ENCODE results near the gene VPS37B. TPM values are rescaled to one million over a fixed set of nuclear protein-coding genes. Genes with fewer than 3 reads are reported as not detected.

VPS37B gene
- total and polyA plus RNA-seq, 8 donors: 13.4 to 105 (median 47.8) TPM

DNA sequence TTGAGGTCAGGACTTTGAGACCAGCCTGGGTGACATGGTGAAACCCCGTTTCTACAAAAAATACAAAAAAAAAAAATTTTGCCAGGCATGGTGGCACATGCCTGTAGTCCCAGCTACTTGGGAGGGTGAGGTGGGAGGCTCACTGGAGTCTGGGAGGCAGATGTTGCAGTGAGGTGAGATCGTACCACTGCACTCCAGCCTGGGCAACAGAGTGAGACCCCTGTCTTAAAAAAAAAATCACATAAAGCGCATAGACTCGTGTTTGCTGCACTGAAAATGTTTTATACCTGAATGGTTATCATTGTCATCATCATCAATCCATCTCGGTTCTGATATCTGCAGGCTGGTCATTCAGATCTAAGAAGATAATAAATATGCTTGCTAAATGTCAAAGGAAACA lies 24.8 kb upstream of the VPS37B start:
- H3K4me1 ChIP-seq: peaks cover 10 to 43% (median 28%) of the 10 kb centered on the region in 4 donors
- DNase-seq: no peak
- intact Hi-C loops (cut with DNase I; ENCODE audit: low total_unique reads): no loop called here
- TF ChIP-seq POLR2A (IDR thresholded peaks at IDR 0.05): no peak
- TF ChIP-seq, protein P1, sequence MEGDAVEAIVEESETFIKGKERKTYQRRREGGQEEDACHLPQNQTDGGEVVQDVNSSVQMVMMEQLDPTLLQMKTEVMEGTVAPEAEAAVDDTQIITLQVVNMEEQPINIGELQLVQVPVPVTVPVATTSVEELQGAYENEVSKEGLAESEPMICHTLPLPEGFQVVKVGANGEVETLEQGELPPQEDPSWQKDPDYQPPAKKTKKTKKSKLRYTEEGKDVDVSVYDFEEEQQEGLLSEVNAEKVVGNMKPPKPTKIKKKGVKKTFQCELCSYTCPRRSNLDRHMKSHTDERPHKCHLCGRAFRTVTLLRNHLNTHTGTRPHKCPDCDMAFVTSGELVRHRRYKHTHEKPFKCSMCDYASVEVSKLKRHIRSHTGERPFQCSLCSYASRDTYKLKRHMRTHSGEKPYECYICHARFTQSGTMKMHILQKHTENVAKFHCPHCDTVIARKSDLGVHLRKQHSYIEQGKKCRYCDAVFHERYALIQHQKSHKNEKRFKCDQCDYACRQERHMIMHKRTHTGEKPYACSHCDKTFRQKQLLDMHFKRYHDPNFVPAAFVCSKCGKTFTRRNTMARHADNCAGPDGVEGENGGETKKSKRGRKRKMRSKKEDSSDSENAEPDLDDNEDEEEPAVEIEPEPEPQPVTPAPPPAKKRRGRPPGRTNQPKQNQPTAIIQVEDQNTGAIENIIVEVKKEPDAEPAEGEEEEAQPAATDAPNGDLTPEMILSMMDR (IDR thresholded peaks at IDR 0.05): no peak
- TF ChIP-seq EP300 (IDR thresholded peaks at IDR 0.05): no peak
- TF ChIP-seq POLR2AphosphoS5 (IDR thresholded peaks at IDR 0.05): no peak
- no peaks in the 10 kb centered on the region for H3K27me3 ChIP-seq
- H3K27ac ChIP-seq: peak overlapping the region in 2 of 5 donors; percentile 2 to 30
- H3K9me3 ChIP-seq: no peaks in the 10 kb centered on the region
- no peak overlapping the region for H3K4me3 ChIP-seq
- no peaks in the 10 kb centered on the region for H3K36me3 ChIP-seq
- WGBS, 5 donors: 83 to 89% (median 84%) methylated on average over 5 of the region's 5 CpGs

DNA sequence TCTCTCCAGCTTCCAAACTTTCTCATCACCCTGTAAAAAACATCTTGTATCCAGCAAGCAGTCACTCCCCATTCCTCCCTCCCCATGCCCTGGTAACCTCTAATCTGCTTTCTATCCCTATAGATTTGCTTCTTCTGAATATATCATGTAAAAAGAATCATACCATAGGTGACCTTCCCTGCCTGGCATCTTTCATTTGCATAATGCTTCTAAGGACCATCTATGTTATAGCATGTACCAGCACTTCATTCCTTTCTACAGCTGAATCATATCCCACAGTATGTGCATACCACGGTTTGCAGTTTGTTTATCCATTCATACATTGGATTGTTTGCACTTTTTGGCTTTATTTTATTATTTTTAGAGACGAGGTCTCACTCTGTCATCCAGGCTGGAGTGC lies 22.9 kb upstream of the VPS37B start:
- Histone ChIP-seq H3K4me1 (peaks cover 10 to 43% (median 28%) of the 10 kb centered on the region in 4 donors), H3K27ac (no peak overlapping the region), H3K9me3 (no peaks in the 10 kb centered on the region), H3K4me3 (no peak overlapping the region), H3K36me3 (no peaks in the 10 kb centered on the region), H3K27me3 (no peaks in the 10 kb centered on the region)
- 36 to 68% (median 58%) methylated on average over 2 of the region's 2 CpGs for WGBS, 5 donors
- no peak for DNase-seq
- TF ChIP-seq, protein P1 (IDR thresholded peaks at IDR 0.05): no peak
- TF ChIP-seq EP300 (IDR thresholded peaks at IDR 0.05) (no peak), POLR2A (IDR thresholded peaks at IDR 0.05) (no peak), POLR2AphosphoS5 (IDR thresholded peaks at IDR 0.05) (no peak)
- intact Hi-C loops (cut with DNase I; ENCODE audit: low total_unique reads): no loop called here

DNA sequence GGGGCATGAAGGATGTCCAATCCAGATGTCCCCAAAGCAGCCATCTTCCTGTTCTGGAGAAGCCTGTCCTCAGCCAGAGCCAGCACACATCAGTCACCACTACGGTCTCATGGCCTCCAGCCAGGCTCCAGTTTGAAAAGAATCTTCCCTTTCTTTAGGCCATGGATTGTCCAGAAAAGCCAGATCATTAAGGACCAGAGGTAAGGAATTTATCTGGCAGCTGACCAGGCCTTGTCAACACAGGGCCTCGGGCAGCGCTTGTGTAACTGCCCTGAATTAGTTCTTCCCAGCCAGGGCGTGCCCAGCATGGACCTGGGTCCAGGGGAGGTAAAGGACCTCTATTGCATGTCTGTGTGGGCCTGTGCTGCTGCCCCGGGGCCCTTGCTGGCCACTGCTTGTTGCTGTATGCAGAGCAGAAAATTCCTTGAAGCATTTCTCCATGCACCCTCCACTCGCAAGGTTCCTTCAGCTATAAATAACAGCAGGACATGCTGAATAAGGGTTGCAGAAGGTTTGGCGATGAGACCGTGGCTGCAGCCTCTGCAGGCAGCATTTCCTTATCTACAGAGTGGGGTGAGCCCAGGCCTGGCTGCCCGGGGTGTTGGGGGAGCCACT lies 21.7 kb upstream of the VPS37B start:
- peak; percentile 77 to 78 for DNase-seq
- H3K4me1 ChIP-seq: peaks cover 10 to 43% (median 28%) of the 10 kb centered on the region in 4 donors
- H3K9me3 ChIP-seq: no peaks in the 10 kb centered on the region
- WGBS, 5 donors: 18 to 41% (median 25%) methylated on average over 6 to 9 of the region's 9 CpGs
- no peaks in the 10 kb centered on the region for H3K27me3 ChIP-seq
- TF ChIP-seq POLR2AphosphoS5 (IDR thresholded peaks at IDR 0.05) (peak in 2 of 3 donors; percentile 11 to 50), EP300 (IDR thresholded peaks at IDR 0.05) (no peak), POLR2A (IDR thresholded peaks at IDR 0.05) (no peak)
- TF ChIP-seq, protein P1 (IDR thresholded peaks at IDR 0.05): no peak
- intact Hi-C loops (cut with DNase I; ENCODE audit: low total_unique reads): no loop called here
- H3K4me3 ChIP-seq: no peak overlapping the region
- peak overlapping the region; percentile 22 to 65 (median 36) for H3K27ac ChIP-seq
- H3K36me3 ChIP-seq: no peaks in the 10 kb centered on the region

DNA sequence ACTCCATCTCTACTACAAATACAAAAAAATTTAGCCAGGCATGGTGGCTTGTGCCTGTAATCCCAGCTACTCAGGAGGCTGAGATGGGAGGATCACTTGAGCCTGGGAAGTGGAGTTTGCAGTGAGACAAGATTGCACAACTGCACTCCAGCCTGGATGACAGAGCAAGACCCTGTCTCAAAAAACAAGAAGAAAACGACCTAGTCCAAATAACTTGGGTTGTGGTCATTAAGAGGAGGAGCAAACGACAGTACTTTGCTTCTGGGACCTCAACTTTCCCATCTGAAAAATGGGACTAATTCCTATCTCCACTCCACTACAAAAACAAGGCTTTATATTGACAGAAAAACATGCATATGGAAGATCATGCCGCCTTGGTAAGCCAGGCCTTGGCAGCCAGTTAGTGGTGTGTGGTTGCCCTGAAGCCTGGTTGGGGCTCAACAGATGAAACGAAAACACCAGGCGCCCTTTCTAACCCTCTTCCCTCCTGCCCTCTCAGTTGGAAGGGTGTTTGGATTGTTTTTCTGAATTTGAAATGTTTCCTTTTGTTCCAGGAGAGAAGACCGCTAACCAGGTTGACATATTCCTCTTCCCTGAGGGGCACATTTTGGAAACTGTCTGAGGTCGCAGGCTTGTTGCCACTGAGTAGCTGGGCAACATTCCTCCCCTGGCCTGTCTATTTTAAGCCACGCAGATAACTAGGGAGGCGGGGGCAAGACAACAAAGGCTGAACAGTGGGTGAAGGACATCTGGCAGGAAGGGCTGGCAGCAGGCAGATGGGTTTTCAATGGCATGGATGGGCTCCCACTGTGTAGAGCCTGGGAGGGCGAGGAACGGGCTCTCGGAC lies 13.7 kb upstream of the VPS37B start:
- intact Hi-C loops (cut with DNase I; ENCODE audit: low total_unique reads): no loop called here
- DNase-seq: peak in 1 of 2 donors; percentile 59
- no peaks in the 10 kb centered on the region for H3K36me3 ChIP-seq
- no peaks in the 10 kb centered on the region for H3K27me3 ChIP-seq
- H3K9me3 ChIP-seq: no peaks in the 10 kb centered on the region
- H3K4me3 ChIP-seq: no peak overlapping the region
- H3K4me1 ChIP-seq: no peaks in the 10 kb centered on the region
- no peak for TF ChIP-seq POLR2AphosphoS5 (IDR thresholded peaks at IDR 0.05)
- TF ChIP-seq, protein P1 (IDR thresholded peaks at IDR 0.05): no peak
- TF ChIP-seq POLR2A (IDR thresholded peaks at IDR 0.05): no peak
- no peak for TF ChIP-seq EP300 (IDR thresholded peaks at IDR 0.05)
- H3K27ac ChIP-seq: no peak overlapping the region
- 59 to 73% (median 62%) methylated on average over 12 of the region's 12 CpGs for WGBS, 5 donors

Measured in stomach (tissue), 9 donors.